Measurements from ENCODE around the gene SLAMF1. TPM values are rescaled to one million over a fixed set of nuclear protein-coding genes. Genes with fewer than 3 reads are reported as not detected.

Gene SLAMF1
- total and polyA plus RNA-seq, 2 experiments from 2014 or later = not detected

GRCh38 chr1:160608514-160608913 lies 38.3 kb downstream of the SLAMF1 start:
- no peaks in the 10 kb centered on the region for H4K20me1 ChIP-seq (replicated peaks; ENCODE audit: insufficient read depth)
- no peaks in the 10 kb centered on the region for H3K27me3 ChIP-seq (ENCODE audit: insufficient read depth)
- no peaks in the 10 kb centered on the region for H3K4me1 ChIP-seq (ENCODE audit: insufficient read depth)
- Mint-ChIP-seq H3K4me3 (no peak overlapping the region), H3K36me3 (ENCODE audit: low read depth) (no peaks in the 10 kb centered on the region), H3K27ac (no peak overlapping the region), H3K9me3 (peaks cover 3% of the 10 kb centered on the region; the same call in 1 of the 3 replicates), H3K27me3 (ENCODE audit: insufficient read depth, low read depth, poor library complexity) (no peaks in the 10 kb centered on the region), H3K4me1 (peaks cover 9% of the 10 kb centered on the region; the same call in 2 of the 3 replicates)
- TF ChIP-seq ZNF462 (CRISPR knock-in tag; IDR thresholded peaks at IDR 0.05) = no peak
- TF ChIP-seq EZH2 (IDR thresholded peaks at IDR 0.05; ENCODE audit: low read depth, unreplicated experiment) = no peak
- no peak for TF ChIP-seq EZH2phosphoT487 (IDR thresholded peaks at IDR 0.05; ENCODE audit: unreplicated experiment)
- no peak for TF ChIP-seq NANOG (IDR thresholded peaks at IDR 0.05; ENCODE audit: borderline replicate concordance)
- no peak for TF ChIP-seq STAT1 (IDR thresholded peaks at IDR 0.05; ENCODE audit: unreplicated experiment)
- no peak for TF ChIP-seq REST (IDR thresholded peaks at IDR 0.05; ENCODE audit: unreplicated experiment)
- TF ChIP-seq ZNF114 (CRISPR knock-in tag; IDR thresholded peaks at IDR 0.05) = no peak
- TF ChIP-seq ETS1 (IDR thresholded peaks at IDR 0.05) = no peak
- no peak for TF ChIP-seq JUNB (IDR thresholded peaks at IDR 0.05; ENCODE audit: unreplicated experiment)
- TF ChIP-seq POLR2AphosphoS5 (IDR thresholded peaks at IDR 0.05; ENCODE audit: low read depth) = no peak
- no peak for TF ChIP-seq ZNF331 (CRISPR knock-in tag; IDR thresholded peaks at IDR 0.05; ENCODE audit: low read depth)
- TF ChIP-seq CTCF (conservative IDR thresholded peaks at IDR 0.05; ENCODE audit: low read depth in 2 of 2) = no peak
- TF ChIP-seq CREB1 (CRISPR knock-in tag; IDR thresholded peaks at IDR 0.05; ENCODE audit: low read depth) = no peak
- H2AFZ ChIP-seq = peak overlapping the region; percentile 80
- H3K9me2 ChIP-seq (ENCODE audit: insufficient read depth) = no peaks in the 10 kb centered on the region
- DNase-seq (ENCODE audit: low spot score) (no peak), ATAC-seq (no peak)
- H3K36me3 ChIP-seq (ENCODE audit: insufficient read depth) = no peaks in the 10 kb centered on the region
- H3K4me2 ChIP-seq = no peak overlapping the region
- no peak overlapping the region for H3K27ac ChIP-seq (ENCODE audit: low read depth)
- no peaks in the 10 kb centered on the region for H3F3A ChIP-seq (replicated peaks; ENCODE audit: low read depth)
- no peaks in the 10 kb centered on the region for H3K79me2 ChIP-seq (replicated peaks; ENCODE audit: insufficient read depth)
- H3K4me3 ChIP-seq = no peak overlapping the region

Data from GM23338 (cell line).